H9 (cell line): ENCODE measurements around the gene CPAMD8. TPM values are rescaled to one million over a fixed set of nuclear protein-coding genes. Genes with fewer than 3 reads are reported as not detected.

Experiments
- DNase-seq: peaks from one replicate; pipeline ENCODE4 v3.0.0-alpha.2; 2017
- H2AFZ ChIP-seq: one replicate; pipeline ENCODE4 v1.6.1; 2013; ENCODE audit warnings: mild to moderate bottlenecking, low read length, control low read depth, moderate library complexity
- H2AK5ac ChIP-seq: 2 replicates; pipeline ENCODE4 v1.6.1; 2013; ENCODE audit warnings: low read length, control low read depth, mixed read lengths; ENCODE audit not compliant: insufficient read length
- H2BK120ac ChIP-seq: one replicate; pipeline ENCODE4 v1.6.1; 2013; ENCODE audit warnings: low read depth, mild to moderate bottlenecking, low read length, control low read depth, inconsistent platforms; ENCODE audit not compliant: poor library complexity, severe bottlenecking
- H2BK12ac ChIP-seq: 2 replicates; pipeline ENCODE4 v1.6.1; 2013; ENCODE audit warnings: low read length, control low read depth, mixed read lengths, low read depth; ENCODE audit not compliant: insufficient read length
- H2BK15ac ChIP-seq: 2 replicates; pipeline ENCODE4 v1.6.1; 2013; ENCODE audit warnings: low read depth, low read length, control low read depth
- H2BK20ac ChIP-seq: one replicate; pipeline ENCODE4 v1.6.1; 2013; ENCODE audit warnings: low read depth, mild to moderate bottlenecking, low read length, control low read depth, inconsistent platforms; ENCODE audit not compliant: poor library complexity, severe bottlenecking
- H2BK5ac ChIP-seq: 2 replicates; pipeline ENCODE4 v1.6.1; 2013; ENCODE audit warnings: low read length, control low read depth, mixed read lengths; ENCODE audit not compliant: insufficient read length
- H3K14ac ChIP-seq: 2 replicates; pipeline ENCODE4 v1.6.1; 2013; ENCODE audit warnings: low read length, control low read depth; ENCODE audit not compliant: insufficient read depth
- H3K18ac ChIP-seq: 2 replicates; pipeline ENCODE4 v1.6.1; 2013; ENCODE audit warnings: low read depth, mild to moderate bottlenecking, mixed read lengths, low read length, control low read depth; ENCODE audit not compliant: insufficient read length
- H3K23ac ChIP-seq: 2 replicates; pipeline ENCODE4 v1.6.1; 2013; ENCODE audit warnings: low read length, control low read depth, mixed read lengths, low read depth; ENCODE audit not compliant: insufficient read length
- H3K23me2 ChIP-seq: 2 replicates; pipeline ENCODE4 v1.6.1; 2013; ENCODE audit warnings: low read depth, mild to moderate bottlenecking, mixed read lengths, low read length, control low read depth; ENCODE audit not compliant: insufficient read length, poor library complexity, severe bottlenecking
- H3K27ac ChIP-seq: 2 replicates; pipeline ENCODE4 v1.5.1; 2013; ENCODE audit warnings: low read length, control low read depth, mixed read lengths, low read depth; ENCODE audit not compliant: insufficient read length
- H3K27me3 ChIP-seq: 2 replicates; pipeline ENCODE4 v1.6.1; 2013; ENCODE audit warnings: low read length, control low read depth, inconsistent platforms; ENCODE audit not compliant: insufficient read depth
- H3K4ac ChIP-seq: 2 replicates; pipeline ENCODE4 v1.6.1; 2013; ENCODE audit warnings: low read depth, mild to moderate bottlenecking, control low read depth, inconsistent platforms, low read length, moderate library complexity
- H3K4me1 ChIP-seq: 2 replicates; pipeline ENCODE4 v1.6.1; 2013; ENCODE audit warnings: low read length, control low read depth, inconsistent platforms; ENCODE audit not compliant: insufficient read depth
- H3K4me2 ChIP-seq: 2 replicates; pipeline ENCODE4 v1.6.1; 2013; ENCODE audit warnings: low read length, control low read depth, mixed read lengths; ENCODE audit not compliant: insufficient read length, insufficient read depth
- H3K56ac ChIP-seq: 2 replicates; pipeline ENCODE4 v1.6.1; 2013; ENCODE audit warnings: low read depth, mild to moderate bottlenecking, mixed read lengths, low read length, control low read depth; ENCODE audit not compliant: insufficient read length
- H3K79me1 ChIP-seq: 2 replicates; pipeline ENCODE4 v1.6.1; 2013; ENCODE audit warnings: low read depth, mild to moderate bottlenecking, moderate library complexity, low read length, control low read depth, inconsistent platforms; ENCODE audit not compliant: insufficient read depth, poor library complexity, severe bottlenecking
- H3K79me2 ChIP-seq: 2 replicates; pipeline ENCODE4 v1.6.1; 2013; ENCODE audit warnings: low read length, control low read depth, inconsistent platforms; ENCODE audit not compliant: insufficient read depth
- H3K9ac ChIP-seq: 2 replicates; pipeline ENCODE4 v1.6.1; 2013; ENCODE audit warnings: low read length, control low read depth, mixed read lengths; ENCODE audit not compliant: insufficient read length; ENCODE audit errors: extremely low read depth
- H3K9me3 ChIP-seq: one replicate; pipeline ENCODE4 v1.6.1; 2013; ENCODE audit warnings: low read depth, low read length, inconsistent platforms; ENCODE audit not compliant: control insufficient read depth
- H3T11ph ChIP-seq: one replicate; pipeline ENCODE4 v1.6.1; 2013; ENCODE audit warnings: mild to moderate bottlenecking, low read length, control low read depth, inconsistent platforms
- H4K20me1 ChIP-seq: one replicate; pipeline ENCODE4 v1.6.1; 2013; ENCODE audit not compliant: control insufficient read depth, insufficient read length, insufficient read depth
- H4K5ac ChIP-seq: 2 replicates; pipeline ENCODE4 v1.6.1; 2013; ENCODE audit warnings: low read depth, mild to moderate bottlenecking, mixed read lengths, low read length, control low read depth; ENCODE audit not compliant: insufficient read length
- H4K8ac ChIP-seq: replicated peaks from 2 replicates; pipeline ENCODE4 v1.6.1; 2013; ENCODE audit warnings: low read length, control low read depth, mixed read lengths, low read depth; ENCODE audit not compliant: insufficient read length
- H4K91ac ChIP-seq: 2 replicates; pipeline ENCODE4 v1.6.1; 2013; ENCODE audit warnings: low read depth, mild to moderate bottlenecking, moderate library complexity, mixed read lengths, low read length, control low read depth; ENCODE audit not compliant: insufficient read length
- H3K27ac Mint-ChIP-seq, 3 experiments: 2 replicates in 2 of 3; 3 replicates in 1 of 3; pipeline ENCODE4 v1.8.0; 2020 to 2021; ENCODE audit warnings: mixed read lengths in 3 of 3, mild to moderate bottlenecking in 1 of 3, moderate library complexity in 1 of 3
- H3K27me3 Mint-ChIP-seq: 2 replicates; pipeline ENCODE4 v1.8.0; 2021; ENCODE audit warnings: low read depth, mild to moderate bottlenecking, moderate library complexity, mixed read lengths
- H3K36me3 Mint-ChIP-seq, 3 experiments: 2 replicates in 2 of 3; 3 replicates in 1 of 3; pipeline ENCODE4 v1.8.0; 2020 to 2021; ENCODE audit warnings: low read depth in 3 of 3, mixed read lengths in 3 of 3; ENCODE audit not compliant: insufficient read depth in 1 of 3
- H3K4me1 Mint-ChIP-seq, 2 experiments: 2 replicates each; pipeline ENCODE4 v1.8.0; 2020; ENCODE audit warnings: mixed read lengths in 2 of 2
- H3K4me3 Mint-ChIP-seq, 2 experiments: 2 replicates in 1 of 2; 3 replicates in 1 of 2; pipeline ENCODE4 v1.8.0; 2020 to 2021; ENCODE audit warnings: mild to moderate bottlenecking in 2 of 2, mixed read lengths in 2 of 2, moderate library complexity in 1 of 2
- H3K9me3 Mint-ChIP-seq, 2 experiments: 2 replicates in 1 of 2; 3 replicates in 1 of 2; pipeline ENCODE4 v1.8.0; 2020; ENCODE audit warnings: mild to moderate bottlenecking in 2 of 2, mixed read lengths in 2 of 2, moderate library complexity in 1 of 2
- CTCF ChIP-seq: fragments of 200-600 bp; sonication (generic); conservative IDR thresholded peaks from 3 replicates; pipeline ENCODE4 v1.8.0; 2021; ENCODE audit warnings: antibody characterized with exemption, mild to moderate bottlenecking
- WGBS: extraction: QIAGEN DNeasy Blood & Tissue Kit; methylation state at CpG from one replicate; pipeline ENCODE4 v1.1.7; 2013; ENCODE audit warnings: missing lambda C conversion rate, low lambda C conversion rate, mixed read lengths; ENCODE audit not compliant: insufficient read length; ENCODE audit errors: extremely low coverage; 5-methylcytosine and 5-hydroxymethylcytosine counted together
- total RNA-seq: library from RNA; stranded (reverse); gene quantifications from 2 replicates; pipeline ENCODE4 v1.2.1, GENCODE V29; 2021

Gene CPAMD8
- total RNA-seq, 1 experiment from 2014 or later = 12.0 TPM

GRCh38 chr19:16888629-16889365 is 137.8 kb downstream of the CPAMD8 start, which contains the start of gene F2RL3:
Gene F2RL3 (plus strand): TSS chr19:16888999. CDS start chr19:16889190, 191 bp downstream.
- H4K91ac ChIP-seq = no peak within 1 kb of the TSS
- no peaks in the 10 kb centered on the region for H3K27me3 ChIP-seq
- H4K5ac ChIP-seq = no peak within 1 kb of the TSS
- H4K20me1 ChIP-seq = no peaks in the 10 kb centered on the region
- no peaks in the 10 kb centered on the region for H3K79me1 ChIP-seq
- no peaks in the 10 kb centered on the region for H3K9me3 ChIP-seq
- H2BK5ac ChIP-seq = no peak within 1 kb of the TSS
- Mint-ChIP-seq H3K36me3 (no peaks in the 10 kb centered on the region), H3K4me3 (no peak within 1 kb of the TSS; a peak in 1 of 5 replicates), H3K4me1 (no peaks in the 10 kb centered on the region; a peak in 1 of 4 replicates), H3K27ac (0 out of 7 replicates have a peak within 1 kb of the TSS, but pooled peaks of 1 of the 3 experiments have one; percentile 34), H3K9me3 (no peaks in the 10 kb centered on the region), H3K27me3 (peaks cover 2% of the 10 kb centered on the region; the same call in 1 of the 2 replicates)
- no peak within 1 kb of the TSS for H3K56ac ChIP-seq
- no peak within 1 kb of the TSS for H2AFZ ChIP-seq
- H3K23ac ChIP-seq = no peak within 1 kb of the TSS
- H2BK15ac ChIP-seq = no peak within 1 kb of the TSS
- no peak within 1 kb of the TSS for H3K9ac ChIP-seq
- H3K14ac ChIP-seq = no peak within 1 kb of the TSS; the same call in 1 of the 2 replicates
- H2AK5ac ChIP-seq = no peak within 1 kb of the TSS
- H4K8ac ChIP-seq = no peak within 1 kb of the TSS
- H3K79me2 ChIP-seq = no peaks in the 10 kb centered on the region
- TF ChIP-seq CTCF = no peak
- no peaks in the 10 kb centered on the region for H3K4me1 ChIP-seq
- H2BK20ac ChIP-seq = no peak within 1 kb of the TSS
- no peak for DNase-seq
- H3K4me2 ChIP-seq = no peak within 1 kb of the TSS
- no peak within 1 kb of the TSS for H3K4ac ChIP-seq
- no CpG with 5 or more reads among the region's 31 CpGs for WGBS
- no peak within 1 kb of the TSS for H3K18ac ChIP-seq
- H3K23me2 ChIP-seq = no peaks in the 10 kb centered on the region
- no peak within 1 kb of the TSS for H3K27ac ChIP-seq
- H3T11ph ChIP-seq = no peak within 1 kb of the TSS
- H2BK120ac ChIP-seq = no peak within 1 kb of the TSS
- no peak within 1 kb of the TSS for H2BK12ac ChIP-seq
